AG10803 (cell line): ENCODE data around the gene CAVIN1.

ENCODE experiments used
- DNase-seq: peaks from one replicate; pipeline ENCODE4 v3.0.0; 2010; ENCODE audit warnings: low read depth
- H3K4me3 ChIP-seq: 2 replicates; pipeline ENCODE4 v1.5.1; 2011; ENCODE audit warnings: mild to moderate bottlenecking, low read length, control low read depth
- CTCF ChIP-seq: conservative IDR thresholded peaks from 2 replicates; pipeline ENCODE4 v1.5.1; 2011; ENCODE audit warnings: mild to moderate bottlenecking, low read length, control low read depth, inconsistent platforms

CAVIN1 gene

GRCh38 chr17:42358434-42358833, 64.6 kb downstream of the CAVIN1 start:
- TF ChIP-seq CTCF, result no peak
- no peak overlapping the region for H3K4me3 ChIP-seq
- DNase-seq, result no peak

GRCh38 chr17:42354956-42355843, 67.9 kb downstream of the CAVIN1 start:
- peak; percentile 91 for DNase-seq

More at GRCh38 chr17:42354956-42355843, 67.9 kb downstream of the CAVIN1 start:
- TF ChIP-seq CTCF, result no peak
- no peak overlapping the region for H3K4me3 ChIP-seq
